OCI-LY7 (cell line): ENCODE results near the gene SPOP. TPM values are rescaled to one million over a fixed set of nuclear protein-coding genes. Genes with fewer than 3 reads are reported as not detected.

Source experiments
- BruUV-seq: library from RNA; stranded (reverse); fragments of 400-500 nt; replicated peaks from 2 replicates; lab custom pipeline; 2021; lab: Mats Ljungman, UMichigan
- CTCF ChIA-PET: fragments of 300-600 bp; sonication (Branson Sonifier 250); formaldehyde crosslinking; loops from one replicate; lab custom pipeline; 2022; ENCODE audit warnings: antibody characterized with exemption; ENCODE audit not compliant: unreplicated experiment; lab: Charles Lee
- POLR2A ChIA-PET: fragments of 300-600 bp; sonication (Branson Sonifier 250); formaldehyde crosslinking; loops from one replicate; lab custom pipeline; 2022; ENCODE audit warnings: antibody characterized with exemption; lab: Charles Lee
- DNase-seq: peaks from one replicate; pipeline ENCODE4 v3.0.0-alpha.2; 2015; ENCODE audit warnings: low spot score
- H2AFZ ChIP-seq: fragments of 200-600 bp; sonication (generic), shearing (Covaris generic); 2 replicates; pipeline ENCODE4 v1.6.1; 2014; ENCODE audit warnings: mild to moderate bottlenecking, antibody characterized with exemption, low read length, moderate library complexity
- H3K27ac ChIP-seq: fragments of 200-600 bp; sonication (generic); 2 replicates; pipeline ENCODE4 v1.5.1; 2014; ENCODE audit warnings: mixed run types, low read depth, mild to moderate bottlenecking, moderate library complexity, low read length, inconsistent platforms; ENCODE audit not compliant: poor library complexity, severe bottlenecking
- H3K36me3 ChIP-seq: fragments of 200-600 bp; sonication (generic); 2 replicates; pipeline ENCODE4 v1.6.1; 2014; ENCODE audit warnings: mild to moderate bottlenecking, antibody characterized with exemption, low read length, moderate library complexity, mixed read lengths; ENCODE audit not compliant: insufficient read depth
- H3K4me1 ChIP-seq: fragments of 200-600 bp; sonication (generic); 2 replicates; pipeline ENCODE4 v1.5.1; 2014; ENCODE audit warnings: mild to moderate bottlenecking, low read length; ENCODE audit not compliant: insufficient read depth, poor library complexity, severe bottlenecking
- H3K4me2 ChIP-seq: fragments of 200-600 bp; sonication (generic); 2 replicates; pipeline ENCODE4 v1.6.1; 2014; ENCODE audit warnings: mild to moderate bottlenecking, low read length
- H3K4me3 ChIP-seq: fragments of 200-600 bp; sonication (generic); 2 replicates; pipeline ENCODE4 v1.5.1; 2014; ENCODE audit warnings: mild to moderate bottlenecking, low read depth, low read length; ENCODE audit not compliant: poor library complexity, severe bottlenecking
- H3K79me2 ChIP-seq: fragments of 200-600 bp; sonication (generic); 2 replicates; pipeline ENCODE4 v1.6.1; 2016; ENCODE audit warnings: low read depth, mild to moderate bottlenecking, low read length, moderate library complexity, mixed read lengths; ENCODE audit not compliant: insufficient read depth
- H3K9me2 ChIP-seq: fragments of 200-600 bp; sonication (generic); 2 replicates; pipeline ENCODE4 v1.6.1; 2016; ENCODE audit warnings: mild to moderate bottlenecking, low read length, mixed read lengths; ENCODE audit not compliant: insufficient read depth
- H3K9me3 ChIP-seq: fragments of 200-600 bp; sonication (generic); 2 replicates; pipeline ENCODE4 v1.6.1; 2014; ENCODE audit warnings: mild to moderate bottlenecking, mixed run types, low read length, mixed read lengths
- H4K20me1 ChIP-seq: fragments of 200-600 bp; sonication (generic); 2 replicates; pipeline ENCODE4 v1.6.1; 2014; ENCODE audit warnings: mild to moderate bottlenecking, antibody characterized with exemption, low read length, moderate library complexity, mixed read lengths; ENCODE audit not compliant: insufficient read depth
- EZH2phosphoT487 ChIP-seq: fragments of 200-600 bp; sonication (generic); IDR thresholded peaks from 2 replicates; pipeline ENCODE4 v1.6.1; 2018; ENCODE audit warnings: low read depth, borderline replicate concordance, mild to moderate bottlenecking, mixed run types, antibody characterized with exemption, low read length, moderate library complexity, mixed read lengths
- intact Hi-C: fragments of 100-400 bp; cut with micrococcal nuclease; formaldehyde crosslinking; loops from one replicate; pipeline ENCODE4 v1.10.0; 2022; ENCODE audit not compliant: unreplicated experiment
- total RNA-seq, 2 experiments: library from RNA; depleted of rRNA in 1 of 2; stranded (reverse); fragments of >200 nt in 1 of 2; shearing (Covaris generic) in 1 of 2; gene quantifications; 2 replicates each; pipeline ENCODE4 v1.2.3, GENCODE V29; 2014 to 2022
- TF ChIP-seq, protein P1 (sequence below): fragments of 200-600 bp; sonication (generic); conservative IDR thresholded peaks from 2 replicates; pipeline ENCODE4 v1.5.1; 2014; ENCODE audit warnings: mild to moderate bottlenecking, antibody characterized with exemption, low read length, moderate library complexity, mixed read lengths

The SPOP gene
- total RNA-seq, 2 experiments from 2014 or later: 37.8 to 69.0 TPM

DNA sequence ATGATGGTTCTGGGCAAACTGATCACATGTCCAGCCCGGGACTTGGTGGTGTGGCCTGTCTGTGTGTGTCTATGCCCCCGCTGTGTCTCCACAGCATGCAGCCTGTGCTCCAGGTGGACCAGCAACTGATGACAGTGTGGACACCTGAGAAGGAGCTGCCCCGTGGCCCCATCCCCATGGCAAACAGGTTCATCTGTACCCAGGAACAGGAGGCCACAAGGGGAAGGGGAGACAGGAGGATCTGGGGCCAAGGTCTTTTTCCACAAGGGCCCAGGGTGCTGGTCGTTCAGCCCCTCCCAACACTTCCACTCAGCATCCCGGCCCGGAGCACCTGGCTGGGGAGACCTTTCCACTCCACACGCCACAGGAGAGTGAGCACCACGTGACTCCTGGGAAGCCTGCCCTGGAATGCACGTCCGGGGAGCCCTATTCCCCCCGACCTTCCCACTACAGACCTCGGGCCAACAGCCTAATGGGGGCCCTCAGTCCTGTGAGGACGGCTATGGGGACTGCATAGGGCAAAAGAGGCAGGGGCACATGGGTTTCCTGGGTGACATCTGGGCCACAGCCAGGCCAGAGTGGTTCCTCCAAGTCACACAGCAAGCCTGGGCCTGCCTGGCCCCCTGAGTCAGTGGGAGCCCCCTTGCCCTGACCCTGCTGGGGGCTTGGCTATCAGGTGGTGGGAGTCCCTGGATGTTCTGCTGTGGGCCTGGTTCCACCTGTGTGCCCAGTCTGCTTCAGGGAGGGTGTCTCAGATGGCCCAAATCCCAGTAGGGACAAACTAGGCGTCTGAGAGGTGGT, 123.0 kb downstream of the SPOP start:
- Histone ChIP-seq H3K36me3 (no peaks in the 10 kb centered on the region), H3K4me1 (peaks cover 3% of the 10 kb centered on the region), H3K9me3 (no peaks in the 10 kb centered on the region), H3K27ac (no peak overlapping the region), H3K79me2 (no peaks in the 10 kb centered on the region), H3K4me2 (no peak overlapping the region), H3K9me2 (no peaks in the 10 kb centered on the region), H2AFZ (no peak overlapping the region), H3K4me3 (no peak overlapping the region), H4K20me1 (no peaks in the 10 kb centered on the region)
- POLR2A ChIA-PET: no interaction called here
- TF ChIP-seq, protein P1, sequence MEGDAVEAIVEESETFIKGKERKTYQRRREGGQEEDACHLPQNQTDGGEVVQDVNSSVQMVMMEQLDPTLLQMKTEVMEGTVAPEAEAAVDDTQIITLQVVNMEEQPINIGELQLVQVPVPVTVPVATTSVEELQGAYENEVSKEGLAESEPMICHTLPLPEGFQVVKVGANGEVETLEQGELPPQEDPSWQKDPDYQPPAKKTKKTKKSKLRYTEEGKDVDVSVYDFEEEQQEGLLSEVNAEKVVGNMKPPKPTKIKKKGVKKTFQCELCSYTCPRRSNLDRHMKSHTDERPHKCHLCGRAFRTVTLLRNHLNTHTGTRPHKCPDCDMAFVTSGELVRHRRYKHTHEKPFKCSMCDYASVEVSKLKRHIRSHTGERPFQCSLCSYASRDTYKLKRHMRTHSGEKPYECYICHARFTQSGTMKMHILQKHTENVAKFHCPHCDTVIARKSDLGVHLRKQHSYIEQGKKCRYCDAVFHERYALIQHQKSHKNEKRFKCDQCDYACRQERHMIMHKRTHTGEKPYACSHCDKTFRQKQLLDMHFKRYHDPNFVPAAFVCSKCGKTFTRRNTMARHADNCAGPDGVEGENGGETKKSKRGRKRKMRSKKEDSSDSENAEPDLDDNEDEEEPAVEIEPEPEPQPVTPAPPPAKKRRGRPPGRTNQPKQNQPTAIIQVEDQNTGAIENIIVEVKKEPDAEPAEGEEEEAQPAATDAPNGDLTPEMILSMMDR: no peak
- no peak for TF ChIP-seq EZH2phosphoT487
- CTCF ChIA-PET: interaction anchor here (1.6 to 2.1 kb wide), 2 partner anchors 119 to 146 kb away, joined by 4 to 13 read pairs; no protein-coding TSS in a partner anchor
- no TSS peak for BruUV-seq
- intact Hi-C loops: no loop called here
- no peak for DNase-seq

DNA sequence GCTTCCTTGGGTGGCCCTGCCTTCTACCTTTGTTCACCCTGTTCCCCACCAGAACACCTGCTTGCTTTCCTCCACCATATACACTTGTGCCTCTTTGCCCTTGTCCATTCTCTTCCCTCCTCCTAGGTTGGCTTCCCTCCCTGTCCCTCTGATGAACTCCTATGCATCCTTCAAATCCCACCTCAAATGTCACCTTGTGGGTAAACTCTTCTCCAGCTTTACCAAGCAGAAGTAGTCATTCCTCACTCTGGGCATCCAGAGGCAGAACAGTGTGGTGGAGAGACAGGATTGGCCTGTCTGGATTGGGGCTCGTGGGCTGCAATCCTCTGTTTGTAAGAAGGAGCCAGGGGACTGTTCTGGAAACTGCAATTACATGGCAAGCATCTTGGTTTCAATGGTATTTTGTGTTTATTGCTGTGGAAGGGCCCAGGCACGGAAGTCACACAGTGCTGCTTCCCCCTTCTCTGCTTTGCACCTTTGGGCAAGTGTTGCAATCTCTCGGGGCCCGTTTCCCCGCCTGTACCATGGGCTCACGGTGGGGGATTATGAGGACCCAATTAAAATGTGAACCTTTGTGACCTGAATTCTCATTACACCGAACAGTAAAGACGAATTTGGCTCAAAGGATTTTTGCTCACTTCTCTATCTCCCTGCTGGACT, 124.1 kb downstream of the SPOP start:
- Histone ChIP-seq H3K9me3 (no peaks in the 10 kb centered on the region), H3K4me1 (peaks cover 3% of the 10 kb centered on the region), H3K9me2 (no peaks in the 10 kb centered on the region), H3K4me2 (no peak overlapping the region), H4K20me1 (no peaks in the 10 kb centered on the region), H3K79me2 (no peaks in the 10 kb centered on the region), H3K27ac (no peak overlapping the region), H3K36me3 (no peaks in the 10 kb centered on the region), H3K4me3 (no peak overlapping the region), H2AFZ (no peak overlapping the region)
- TF ChIP-seq EZH2phosphoT487: no peak
- TF ChIP-seq, protein P1: no peak
- ChIA-PET CTCF (no interaction called here), POLR2A (interaction anchor here (0.5 to 0.6 kb wide), 2 partner anchors 45 to 250 kb away, joined by 3 read pairs; no protein-coding TSS in a partner anchor)
- intact Hi-C loops: no loop called here
- no TSS peak for BruUV-seq
- no peak for DNase-seq
